ENCODE data around the gene ZNF892.

The ZNF892 gene

GRCh38 chr2:95234286-95234785, 27.0 kb downstream of the ZNF892 start:
- TF ChIP-seq YY1 (IDR thresholded peaks at IDR 0.05; ENCODE audit: low read depth): no peak
- no peak for TF ChIP-seq EGR1 (IDR thresholded peaks at IDR 0.05)
- no peak for TF ChIP-seq REST (IDR thresholded peaks at IDR 0.05; ENCODE audit: low read depth)
- no peak for TF ChIP-seq ZBTB7A (IDR thresholded peaks at IDR 0.05; ENCODE audit: low read depth)
- no peak for TF ChIP-seq EP300 (IDR thresholded peaks at IDR 0.05; ENCODE audit: borderline replicate concordance)
- TF ChIP-seq CEBPB (IDR thresholded peaks at IDR 0.05): no peak
- TF ChIP-seq CREB1 (IDR thresholded peaks at IDR 0.05; ENCODE audit: low read depth): no peak
- TF ChIP-seq MAX (IDR thresholded peaks at IDR 0.05): no peak
- TF ChIP-seq USF1 (IDR thresholded peaks at IDR 0.05): no peak
- TF ChIP-seq TAF1 (IDR thresholded peaks at IDR 0.05; ENCODE audit: low read depth): no peak
- TF ChIP-seq FOXM1 (IDR thresholded peaks at IDR 0.05; ENCODE audit: borderline replicate concordance, low read depth): no peak

- no peak for TF ChIP-seq ZBTB7A (IDR thresholded peaks at IDR 0.05; ENCODE audit: low read depth)
- no peak for TF ChIP-seq RAD21 (IDR thresholded peaks at IDR 0.05; ENCODE audit: low read depth)
- no peak for TF ChIP-seq NFIC (IDR thresholded peaks at IDR 0.05)
- TF ChIP-seq USF1 (IDR thresholded peaks at IDR 0.05): no peak
- TF ChIP-seq CREB1 (IDR thresholded peaks at IDR 0.05; ENCODE audit: low read depth): no peak
- no peak for TF ChIP-seq MAX (IDR thresholded peaks at IDR 0.05)
- no peak for TF ChIP-seq EGR1 (IDR thresholded peaks at IDR 0.05)
- no peak for TF ChIP-seq YY1 (IDR thresholded peaks at IDR 0.05; ENCODE audit: low read depth)
- no peak for TF ChIP-seq REST (IDR thresholded peaks at IDR 0.05; ENCODE audit: low read depth)
- no peak for TF ChIP-seq TEAD4 (IDR thresholded peaks at IDR 0.05)
- TF ChIP-seq EP300 (IDR thresholded peaks at IDR 0.05; ENCODE audit: borderline replicate concordance): no peak
These were observed 27.5 kb downstream of the ZNF892 start for GRCh38 chr2:95234816-95235215.

GRCh38 chr2:95238131-95238530, 30.8 kb downstream of the ZNF892 start:
- no peak for TF ChIP-seq TCF12 (IDR thresholded peaks at IDR 0.05; ENCODE audit: low read depth)
- TF ChIP-seq EGR1 (IDR thresholded peaks at IDR 0.05): no peak
- no peak for TF ChIP-seq YY1 (IDR thresholded peaks at IDR 0.05; ENCODE audit: low read depth)
- TF ChIP-seq CEBPB (IDR thresholded peaks at IDR 0.05): no peak
- no peak for TF ChIP-seq EP300 (IDR thresholded peaks at IDR 0.05; ENCODE audit: borderline replicate concordance)
- TF ChIP-seq CREB1 (IDR thresholded peaks at IDR 0.05; ENCODE audit: low read depth): no peak
- TF ChIP-seq USF1 (IDR thresholded peaks at IDR 0.05): no peak
- no peak for TF ChIP-seq FOXM1 (IDR thresholded peaks at IDR 0.05; ENCODE audit: borderline replicate concordance, low read depth)
- TF ChIP-seq REST (IDR thresholded peaks at IDR 0.05; ENCODE audit: low read depth): no peak
- TF ChIP-seq TEAD4 (IDR thresholded peaks at IDR 0.05): no peak
- TF ChIP-seq MAX (IDR thresholded peaks at IDR 0.05): no peak
- TF ChIP-seq ZBTB7A (IDR thresholded peaks at IDR 0.05; ENCODE audit: low read depth): no peak
- no peak for TF ChIP-seq RAD21 (IDR thresholded peaks at IDR 0.05; ENCODE audit: low read depth)
- no peak for TF ChIP-seq NFIC (IDR thresholded peaks at IDR 0.05)
- TF ChIP-seq TAF1 (IDR thresholded peaks at IDR 0.05; ENCODE audit: low read depth): no peak

GRCh38 chr2:95240091-95240490, 32.8 kb downstream of the ZNF892 start:
- no peak for TF ChIP-seq FOXM1 (IDR thresholded peaks at IDR 0.05; ENCODE audit: borderline replicate concordance, low read depth)
- TF ChIP-seq ZBTB7A (IDR thresholded peaks at IDR 0.05; ENCODE audit: low read depth): no peak
